CD4-positive, alpha-beta T cell treated with Interleukin-6 for 4 hours (primary cell): Measurements from ENCODE around the gene AEN.
"Not testable (repeated sequence)": the region's sequence is repeated elsewhere in the genome, so short reads cannot be mapped to it uniquely, and the experiment has no call there.

Source experiments
- DNase-seq: peaks from one replicate; pipeline ENCODE4 v3.0.0-alpha.2; 2020; ENCODE audit warnings: mixed read lengths

AEN gene

DNA sequence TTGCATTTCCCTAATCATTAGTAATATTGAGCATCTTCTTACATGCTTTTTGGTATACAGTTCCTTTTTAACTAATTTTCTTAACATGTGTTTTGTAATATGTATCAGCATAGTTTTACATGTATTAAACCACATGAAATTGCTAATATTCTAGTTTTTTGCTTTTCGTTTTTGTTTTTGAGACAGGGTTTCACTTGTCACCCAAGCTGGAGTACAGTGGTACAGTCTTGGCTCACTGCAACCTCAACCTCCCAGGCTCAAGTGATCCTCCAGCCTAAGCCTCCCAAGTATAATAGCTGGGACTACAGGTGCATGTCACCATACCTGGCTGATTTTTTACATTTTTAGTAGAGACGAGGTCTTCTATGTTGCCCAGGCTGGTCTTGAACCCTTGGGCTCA lies 13.3 kb downstream of the AEN start:
- no peak for DNase-seq

- DNase-seq = peak; percentile 61
These were observed 14.2 kb downstream of the AEN start for GRCh38 chr15:88635318-88635717.

DNA sequence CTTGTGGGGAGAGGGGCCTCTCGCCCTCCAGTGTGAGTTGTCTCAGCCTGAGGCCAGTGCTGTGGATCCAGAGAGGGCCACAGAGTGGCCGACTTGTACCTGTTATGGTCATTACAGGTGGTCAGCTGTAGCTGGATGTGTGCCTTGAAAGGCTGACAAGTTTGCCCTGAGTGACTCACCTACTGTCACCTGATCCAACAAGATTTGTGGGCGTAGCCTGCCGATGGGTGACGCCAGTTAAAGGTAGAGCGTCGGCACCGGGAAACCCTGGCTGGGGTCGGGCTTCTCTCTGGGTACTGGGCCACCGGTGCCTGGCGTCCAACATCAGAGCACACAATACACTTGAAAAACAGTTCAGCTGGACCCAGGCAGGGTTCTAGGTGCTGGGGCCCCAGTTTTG lies 14.9 kb downstream of the AEN start:
- peak; percentile 83 for DNase-seq

GRCh38 chr15:88636654-88637053 lies 15.5 kb downstream of the AEN start:
- DNase-seq = no peak

- DNase-seq = no peak
These were observed 16.3 kb downstream of the AEN start for GRCh38 chr15:88637436-88637835.

DNA sequence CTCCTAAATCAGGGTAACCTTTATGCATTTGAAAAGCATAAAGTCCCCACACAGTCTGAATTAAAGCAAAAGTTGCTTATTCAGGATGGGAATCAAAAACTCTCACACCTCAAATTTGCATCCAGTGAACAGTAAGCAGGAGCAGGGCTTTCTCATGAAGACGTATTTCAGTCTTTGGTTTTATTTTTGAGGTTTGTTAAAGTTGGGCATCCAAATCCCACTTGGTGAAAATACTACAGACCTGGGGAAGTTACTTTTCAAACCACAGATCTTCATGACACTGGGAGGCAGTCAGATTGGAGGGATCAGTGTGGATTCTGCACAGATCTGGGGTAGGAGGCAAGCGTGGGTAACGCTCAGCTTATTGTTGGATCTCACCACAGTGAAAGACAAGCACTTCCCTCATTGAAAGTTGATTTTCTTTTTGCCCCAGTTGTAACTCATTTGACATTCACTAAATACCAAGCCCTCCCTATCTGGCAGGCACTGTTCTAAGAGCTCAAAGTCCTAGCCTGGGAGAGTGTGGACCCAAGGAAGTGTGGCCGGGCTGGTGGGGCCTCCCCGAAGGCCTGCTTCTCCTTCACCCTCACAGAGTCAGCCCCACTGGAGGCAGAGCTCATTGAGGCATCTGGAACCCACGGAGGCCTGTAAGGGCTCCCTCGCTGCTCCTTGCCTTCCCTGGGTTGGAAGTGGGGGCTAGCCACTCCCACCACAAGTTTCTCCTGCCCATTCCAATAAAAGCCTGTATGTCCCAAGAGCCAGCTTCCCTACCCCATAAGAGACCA lies 16.9 kb downstream of the AEN start:
- no peak for DNase-seq

GRCh38 chr15:88638626-88639372 lies 17.7 kb downstream of the AEN start, which contains the start of gene ISG20:
Gene ISG20, plus strand, starts transcription at chr15:88639016. Its CDS starts 351 bp downstream, at chr15:88639367.
- DNase-seq = peak; percentile 97

- no peak for DNase-seq
These were observed 20.9 kb downstream of the AEN start for GRCh38 chr15:88641959-88642452.

GRCh38 chr15:88642514-88642913 lies 21.4 kb downstream of the AEN start:
- not testable (repeated sequence) for DNase-seq

- DNase-seq = no peak
These were observed 23.6 kb downstream of the AEN start for GRCh38 chr15:88644741-88645140.

DNA sequence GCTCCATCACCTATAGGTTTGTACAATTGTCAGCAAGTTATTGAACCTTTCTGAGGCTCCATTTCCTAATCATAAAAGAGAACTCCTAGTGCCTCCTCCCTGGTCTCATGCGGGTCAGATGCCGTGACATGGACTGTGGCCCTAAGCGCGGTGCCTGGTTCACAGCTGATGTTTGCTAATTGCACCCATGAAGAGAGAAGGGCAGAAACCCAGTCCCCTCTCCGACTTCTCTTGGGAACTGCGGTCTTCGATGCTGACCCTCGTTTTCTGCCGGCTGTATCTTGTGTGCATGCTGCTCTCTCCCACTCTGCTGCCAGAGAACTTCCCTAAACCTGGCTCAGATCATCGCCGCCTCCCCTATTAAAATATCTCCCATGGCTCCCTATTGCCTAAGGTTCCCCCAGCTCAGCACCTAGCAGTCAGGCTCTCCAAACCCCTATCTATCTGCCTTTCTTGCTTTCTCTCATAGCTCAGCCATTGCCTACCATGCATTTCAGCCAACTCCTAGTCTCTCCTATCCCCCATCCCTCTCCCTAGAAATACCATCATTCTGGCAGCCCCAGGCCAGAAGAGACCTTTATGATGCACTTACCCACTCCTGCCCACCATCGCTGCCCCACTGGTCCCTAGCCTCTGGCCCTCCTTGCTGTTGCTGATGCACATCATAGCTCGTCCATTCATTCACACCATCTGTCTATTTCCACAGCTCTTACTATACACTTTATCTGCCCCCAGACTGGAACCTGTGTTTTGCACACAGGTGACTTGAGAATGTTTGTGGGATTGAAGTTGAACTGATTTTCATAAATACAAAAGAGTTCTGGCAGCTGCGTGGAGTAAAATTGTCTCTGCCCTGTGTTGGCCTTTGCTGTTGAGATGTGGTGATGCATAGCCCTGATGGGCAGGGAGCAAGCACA lies 24.3 kb downstream of the AEN start:
- no peak for DNase-seq

DNA sequence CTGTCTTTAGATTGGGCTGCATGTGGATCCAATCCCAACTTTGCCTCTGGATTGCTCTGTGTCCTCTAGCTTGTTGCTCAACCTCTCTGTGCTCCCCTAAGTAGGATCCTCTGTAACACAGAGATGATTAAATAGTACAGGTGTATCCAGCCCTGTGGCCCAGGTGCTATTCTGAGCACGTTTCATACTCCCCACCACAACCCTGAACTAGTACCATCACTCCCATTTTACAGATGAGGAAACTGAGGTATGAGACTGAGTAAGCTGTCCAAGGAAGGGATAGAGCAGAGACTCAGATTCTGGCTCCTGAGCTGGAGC lies 24.9 kb downstream of the AEN start:
- no peak for DNase-seq

DNA sequence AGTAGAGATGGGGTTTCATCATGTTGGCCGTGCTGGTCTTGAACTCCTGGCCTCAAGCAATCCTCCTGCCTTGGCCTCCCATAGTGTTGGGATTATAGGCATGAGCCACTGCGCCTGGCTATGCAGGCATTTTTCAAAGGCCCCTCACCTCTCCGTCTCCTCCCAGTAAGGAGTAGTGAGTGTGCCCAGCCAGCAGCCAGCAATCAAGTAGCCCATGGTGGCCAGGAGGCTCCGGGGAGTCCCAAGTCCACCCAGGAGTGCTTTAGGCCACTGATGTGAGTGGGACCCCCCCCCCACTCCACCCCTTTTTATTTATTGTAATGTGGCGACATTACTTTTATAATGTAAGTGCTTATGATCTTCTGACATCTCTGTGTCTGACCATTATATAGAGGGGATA lies 25.8 kb downstream of the AEN start:
- DNase-seq = no peak

- DNase-seq = no peak
These were observed 26.4 kb downstream of the AEN start for GRCh38 chr15:88647351-88648105.

- peak; percentile 49 for DNase-seq
These were observed 27.4 kb downstream of the AEN start for GRCh38 chr15:88648357-88649214.

GRCh38 chr15:88649286-88649733 lies 28.2 kb downstream of the AEN start:
- peak; percentile 77 for DNase-seq

GRCh38 chr15:88649753-88650551 lies 28.8 kb downstream of the AEN start:
- no peak for DNase-seq

DNA sequence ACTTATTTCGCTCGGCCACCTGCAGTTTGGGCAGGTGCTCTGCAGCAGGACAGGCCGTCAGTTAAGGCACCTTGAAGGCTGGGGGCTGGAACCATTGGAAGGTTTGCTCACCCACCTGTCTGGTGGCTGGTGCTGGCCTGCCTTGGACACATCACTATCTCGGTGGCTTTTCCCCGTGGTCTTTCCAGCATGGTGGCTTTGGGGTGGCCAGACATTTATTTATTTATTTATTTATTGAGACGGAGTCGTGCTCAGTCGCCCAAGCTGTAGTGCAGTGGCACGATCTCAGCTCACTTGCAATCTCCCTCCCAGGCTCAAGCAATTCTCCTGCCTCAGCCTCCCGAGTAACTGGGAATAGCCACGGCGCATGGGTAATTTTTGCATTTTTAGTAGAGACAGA lies 29.4 kb downstream of the AEN start:
- DNase-seq = no peak

- DNase-seq = no peak
These were observed 30.1 kb downstream of the AEN start for GRCh38 chr15:88651136-88651732.

DNA sequence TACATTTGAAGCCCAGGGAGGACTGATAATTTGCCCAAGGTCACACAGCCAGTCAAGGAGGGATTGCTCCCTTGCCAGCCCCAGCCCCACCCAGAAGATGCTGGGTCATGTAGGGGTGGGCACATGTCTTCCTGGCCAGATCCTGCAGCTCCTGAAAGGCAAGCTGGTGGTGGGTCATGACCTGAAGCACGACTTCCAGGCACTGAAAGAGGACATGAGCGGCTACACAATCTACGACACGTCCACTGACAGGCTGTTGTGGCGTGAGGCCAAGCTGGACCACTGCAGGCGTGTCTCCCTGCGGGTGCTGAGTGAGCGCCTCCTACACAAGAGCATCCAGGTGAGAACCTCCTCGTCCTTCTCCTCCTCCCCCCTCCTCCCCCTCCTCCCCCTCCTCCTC lies 30.8 kb downstream of the AEN start:
- DNase-seq = no peak
